GM23338 (cell line): ENCODE results near the gene SEC22A. TPM values are rescaled to one million over a fixed set of nuclear protein-coding genes. Genes with fewer than 3 reads are reported as not detected.

Experiments
- ATAC-seq: fragments of 200-7000 bp; cut with Tn5 transposase; 3 replicates; pipeline ENCODE4 v1.9.1; 2020
- DNase-seq: peaks from one replicate; pipeline ENCODE4 v3.0.0-alpha.2; 2015; ENCODE audit warnings: low spot score
- H2AFZ ChIP-seq: fragments of 200-600 bp; sonication (generic); 2 replicates; pipeline ENCODE4 v1.8.0; 2016; ENCODE audit warnings: antibody characterized with exemption, mild to moderate bottlenecking, moderate library complexity
- H3F3A ChIP-seq: fragments of 200-600 bp; sonication (generic); replicated peaks from 2 replicates; pipeline ENCODE4 v1.8.0; 2017; ENCODE audit warnings: antibody characterized with exemption, mixed run types, low read depth
- H3K27ac ChIP-seq: fragments of 200-600 bp; sonication (generic); 2 replicates; pipeline ENCODE4 v1.6.1; 2016; ENCODE audit warnings: low read depth
- H3K27me3 ChIP-seq: fragments of 200-600 bp; sonication (generic); 2 replicates; pipeline ENCODE4 v1.8.0; 2016; ENCODE audit warnings: mild to moderate bottlenecking, mixed run types, moderate library complexity; ENCODE audit not compliant: insufficient read depth
- H3K36me3 ChIP-seq: fragments of 200-600 bp; sonication (generic); 2 replicates; pipeline ENCODE4 v1.8.0; 2016; ENCODE audit warnings: mild to moderate bottlenecking; ENCODE audit not compliant: insufficient read depth
- H3K4me1 ChIP-seq: fragments of 200-600 bp; sonication (generic); 2 replicates; pipeline ENCODE4 v1.8.0; 2016; ENCODE audit warnings: mild to moderate bottlenecking, moderate library complexity; ENCODE audit not compliant: insufficient read depth
- H3K4me2 ChIP-seq: fragments of 200-600 bp; sonication (generic); 2 replicates; pipeline ENCODE4 v1.7.1; 2017; ENCODE audit warnings: mixed run types
- H3K4me3 ChIP-seq: fragments of 200-600 bp; sonication (generic); 2 replicates; pipeline ENCODE4 v1.6.1; 2016; ENCODE audit warnings: mixed run types
- H3K79me2 ChIP-seq: fragments of 200-600 bp; sonication (generic); replicated peaks from 2 replicates; pipeline ENCODE4 v1.8.0; 2017; ENCODE audit warnings: mild to moderate bottlenecking; ENCODE audit not compliant: insufficient read depth
- H3K9me2 ChIP-seq: fragments of 200-600 bp; sonication (generic); 2 replicates; pipeline ENCODE4 v1.8.0; 2017; ENCODE audit not compliant: insufficient read depth
- H4K20me1 ChIP-seq: fragments of 200-600 bp; sonication (generic); replicated peaks from 2 replicates; pipeline ENCODE4 v1.8.0; 2017; ENCODE audit warnings: mild to moderate bottlenecking; ENCODE audit not compliant: insufficient read depth
- H3K27ac Mint-ChIP-seq: 2 replicates; pipeline ENCODE4 v1.8.0; 2020; ENCODE audit warnings: inconsistent platforms, mild to moderate bottlenecking, moderate library complexity, mixed read lengths
- H3K27me3 Mint-ChIP-seq: 3 replicates; pipeline ENCODE4 v1.8.0; 2022; ENCODE audit warnings: low read depth, mild to moderate bottlenecking, moderate library complexity, mixed read lengths, inconsistent platforms; ENCODE audit not compliant: insufficient read depth, poor library complexity
- H3K36me3 Mint-ChIP-seq: 3 replicates; pipeline ENCODE4 v1.8.0; 2021; ENCODE audit warnings: low read depth, mild to moderate bottlenecking, inconsistent platforms, moderate library complexity, mixed read lengths
- H3K4me1 Mint-ChIP-seq: 3 replicates; pipeline ENCODE4 v1.8.0; 2020; ENCODE audit warnings: mild to moderate bottlenecking, inconsistent platforms, mixed read lengths
- H3K4me3 Mint-ChIP-seq: 3 replicates; pipeline ENCODE4 v1.8.0; 2021; ENCODE audit warnings: moderate library complexity, mild to moderate bottlenecking, inconsistent platforms, mixed read lengths
- H3K9me3 Mint-ChIP-seq: 3 replicates; pipeline ENCODE4 v1.8.0; 2020; ENCODE audit warnings: moderate library complexity, mild to moderate bottlenecking, inconsistent platforms, mixed read lengths
- CREB1 ChIP-seq: fragments of 250-450 bp; sonication (Bioruptor Pico); IDR thresholded peaks from 2 replicates; pipeline ENCODE4 v1.5.0; 2020; ENCODE audit warnings: low read depth, mild to moderate bottlenecking, moderate library complexity
- ETS1 ChIP-seq: IDR thresholded peaks from 2 replicates; pipeline ENCODE4 v1.6.1; 2016; ENCODE audit warnings: antibody characterized with exemption
- EZH2 ChIP-seq: fragments of 200-600 bp; sonication (generic); IDR thresholded peaks from one replicate; pipeline ENCODE4 v1.8.0; 2017; ENCODE audit warnings: antibody characterized with exemption, mild to moderate bottlenecking, low read depth; ENCODE audit not compliant: unreplicated experiment
- EZH2phosphoT487 ChIP-seq: fragments of 200-600 bp; sonication (generic); IDR thresholded peaks from one replicate; pipeline ENCODE4 v1.8.1; 2018; ENCODE audit warnings: antibody characterized with exemption; ENCODE audit not compliant: unreplicated experiment
- JUNB ChIP-seq: IDR thresholded peaks from one replicate; pipeline ENCODE4 v1.6.1; 2016; ENCODE audit warnings: antibody characterized with exemption; ENCODE audit not compliant: unreplicated experiment
- NANOG ChIP-seq: IDR thresholded peaks from 2 replicates; pipeline ENCODE4 v1.6.1; 2016; ENCODE audit warnings: antibody characterized with exemption, borderline replicate concordance
- STAT1 ChIP-seq: IDR thresholded peaks from one replicate; pipeline ENCODE4 v1.6.1; 2016; ENCODE audit warnings: antibody characterized with exemption; ENCODE audit not compliant: unreplicated experiment
- ZNF114 ChIP-seq: fragments of 250-450 bp; sonication (Bioruptor Pico); IDR thresholded peaks from 2 replicates; pipeline ENCODE4 v1.5.0; 2020; ENCODE audit warnings: mild to moderate bottlenecking, moderate library complexity
- ZNF331 ChIP-seq: fragments of 250-450 bp; sonication (Bioruptor Pico); IDR thresholded peaks from 2 replicates; pipeline ENCODE4 v1.5.0; 2020; ENCODE audit warnings: low read depth, mild to moderate bottlenecking, moderate library complexity
- polyA plus RNA-seq: library from polyadenylated mRNA; unstranded; fragments of >200 nt; fragmentation: Nextera tagmentation; extraction: Ambion mirVana; gene quantifications from 2 replicates; pipeline ENCODE4 v1.2.1, GENCODE V29; 2016
- total RNA-seq: library from RNA; depleted of rRNA; stranded (reverse); fragments of >200 nt; shearing (Covaris generic); gene quantifications from 2 replicates; pipeline ENCODE4 v1.2.3, GENCODE V29; 2014
- TF ChIP-seq, protein P1 (sequence below), 2 experiments: fragments of 200-600 bp in 1 of 2; sonication (generic) in 1 of 2; conservative IDR thresholded peaks; 2 replicates each; pipeline versions ENCODE4 v1.5.1 to v1.6.1; 2016 to 2017; ENCODE audit warnings: antibody characterized with exemption in 2 of 2, low read depth in 2 of 2, mild to moderate bottlenecking in 2 of 2, moderate library complexity in 1 of 2
- TF ChIP-seq, protein P2 (sequence below): fragments of 250-450 bp; sonication (Bioruptor Pico); IDR thresholded peaks from 2 replicates; pipeline ENCODE4 v1.5.0; 2020; ENCODE audit warnings: mild to moderate bottlenecking, moderate library complexity

The SEC22A gene
- total and polyA plus RNA-seq, 2 experiments from 2014 or later: 11.2 to 24.1 TPM

DNA sequence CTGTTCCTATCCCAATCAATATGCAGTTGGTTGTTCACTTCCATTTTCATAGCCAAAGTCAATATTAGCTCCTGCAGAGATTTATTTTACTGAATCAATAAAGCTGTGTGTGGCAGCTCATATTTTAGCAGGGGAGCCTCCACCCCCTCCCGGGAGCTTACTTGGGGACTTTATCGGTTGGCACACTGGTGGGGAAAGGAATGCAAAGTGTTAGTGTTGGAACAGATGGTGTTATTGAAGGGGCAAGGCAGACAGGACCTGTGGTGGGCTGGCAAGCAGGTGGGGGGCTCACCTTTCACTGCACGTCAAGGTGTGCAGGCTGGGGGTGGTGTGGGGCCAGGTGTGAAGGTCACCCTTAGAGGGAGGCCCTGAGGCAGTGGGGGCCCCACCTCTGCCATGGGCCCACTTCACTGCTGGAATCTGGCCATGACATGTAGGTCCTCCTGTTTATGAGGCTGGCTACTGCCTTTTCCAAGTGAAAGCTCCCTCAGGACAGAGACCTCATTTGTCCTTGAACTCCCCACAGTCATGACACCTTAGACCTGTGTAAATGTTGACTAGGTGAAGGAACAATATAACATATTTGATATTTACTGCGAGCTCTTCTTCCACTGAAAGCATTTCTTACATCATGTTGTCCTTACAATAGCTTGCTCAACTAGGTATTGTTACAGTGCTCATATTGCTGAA lies 44.0 kb upstream of the SEC22A start (continued):
- TF ChIP-seq, protein P1, sequence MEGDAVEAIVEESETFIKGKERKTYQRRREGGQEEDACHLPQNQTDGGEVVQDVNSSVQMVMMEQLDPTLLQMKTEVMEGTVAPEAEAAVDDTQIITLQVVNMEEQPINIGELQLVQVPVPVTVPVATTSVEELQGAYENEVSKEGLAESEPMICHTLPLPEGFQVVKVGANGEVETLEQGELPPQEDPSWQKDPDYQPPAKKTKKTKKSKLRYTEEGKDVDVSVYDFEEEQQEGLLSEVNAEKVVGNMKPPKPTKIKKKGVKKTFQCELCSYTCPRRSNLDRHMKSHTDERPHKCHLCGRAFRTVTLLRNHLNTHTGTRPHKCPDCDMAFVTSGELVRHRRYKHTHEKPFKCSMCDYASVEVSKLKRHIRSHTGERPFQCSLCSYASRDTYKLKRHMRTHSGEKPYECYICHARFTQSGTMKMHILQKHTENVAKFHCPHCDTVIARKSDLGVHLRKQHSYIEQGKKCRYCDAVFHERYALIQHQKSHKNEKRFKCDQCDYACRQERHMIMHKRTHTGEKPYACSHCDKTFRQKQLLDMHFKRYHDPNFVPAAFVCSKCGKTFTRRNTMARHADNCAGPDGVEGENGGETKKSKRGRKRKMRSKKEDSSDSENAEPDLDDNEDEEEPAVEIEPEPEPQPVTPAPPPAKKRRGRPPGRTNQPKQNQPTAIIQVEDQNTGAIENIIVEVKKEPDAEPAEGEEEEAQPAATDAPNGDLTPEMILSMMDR (conservative IDR thresholded peaks at IDR 0.05; ENCODE audit: low read depth in 2 of 2): no peak
- TF ChIP-seq CREB1 (CRISPR knock-in tag): no peak
- no peak for TF ChIP-seq EZH2
- TF ChIP-seq STAT1: no peak
- TF ChIP-seq, protein P2, sequence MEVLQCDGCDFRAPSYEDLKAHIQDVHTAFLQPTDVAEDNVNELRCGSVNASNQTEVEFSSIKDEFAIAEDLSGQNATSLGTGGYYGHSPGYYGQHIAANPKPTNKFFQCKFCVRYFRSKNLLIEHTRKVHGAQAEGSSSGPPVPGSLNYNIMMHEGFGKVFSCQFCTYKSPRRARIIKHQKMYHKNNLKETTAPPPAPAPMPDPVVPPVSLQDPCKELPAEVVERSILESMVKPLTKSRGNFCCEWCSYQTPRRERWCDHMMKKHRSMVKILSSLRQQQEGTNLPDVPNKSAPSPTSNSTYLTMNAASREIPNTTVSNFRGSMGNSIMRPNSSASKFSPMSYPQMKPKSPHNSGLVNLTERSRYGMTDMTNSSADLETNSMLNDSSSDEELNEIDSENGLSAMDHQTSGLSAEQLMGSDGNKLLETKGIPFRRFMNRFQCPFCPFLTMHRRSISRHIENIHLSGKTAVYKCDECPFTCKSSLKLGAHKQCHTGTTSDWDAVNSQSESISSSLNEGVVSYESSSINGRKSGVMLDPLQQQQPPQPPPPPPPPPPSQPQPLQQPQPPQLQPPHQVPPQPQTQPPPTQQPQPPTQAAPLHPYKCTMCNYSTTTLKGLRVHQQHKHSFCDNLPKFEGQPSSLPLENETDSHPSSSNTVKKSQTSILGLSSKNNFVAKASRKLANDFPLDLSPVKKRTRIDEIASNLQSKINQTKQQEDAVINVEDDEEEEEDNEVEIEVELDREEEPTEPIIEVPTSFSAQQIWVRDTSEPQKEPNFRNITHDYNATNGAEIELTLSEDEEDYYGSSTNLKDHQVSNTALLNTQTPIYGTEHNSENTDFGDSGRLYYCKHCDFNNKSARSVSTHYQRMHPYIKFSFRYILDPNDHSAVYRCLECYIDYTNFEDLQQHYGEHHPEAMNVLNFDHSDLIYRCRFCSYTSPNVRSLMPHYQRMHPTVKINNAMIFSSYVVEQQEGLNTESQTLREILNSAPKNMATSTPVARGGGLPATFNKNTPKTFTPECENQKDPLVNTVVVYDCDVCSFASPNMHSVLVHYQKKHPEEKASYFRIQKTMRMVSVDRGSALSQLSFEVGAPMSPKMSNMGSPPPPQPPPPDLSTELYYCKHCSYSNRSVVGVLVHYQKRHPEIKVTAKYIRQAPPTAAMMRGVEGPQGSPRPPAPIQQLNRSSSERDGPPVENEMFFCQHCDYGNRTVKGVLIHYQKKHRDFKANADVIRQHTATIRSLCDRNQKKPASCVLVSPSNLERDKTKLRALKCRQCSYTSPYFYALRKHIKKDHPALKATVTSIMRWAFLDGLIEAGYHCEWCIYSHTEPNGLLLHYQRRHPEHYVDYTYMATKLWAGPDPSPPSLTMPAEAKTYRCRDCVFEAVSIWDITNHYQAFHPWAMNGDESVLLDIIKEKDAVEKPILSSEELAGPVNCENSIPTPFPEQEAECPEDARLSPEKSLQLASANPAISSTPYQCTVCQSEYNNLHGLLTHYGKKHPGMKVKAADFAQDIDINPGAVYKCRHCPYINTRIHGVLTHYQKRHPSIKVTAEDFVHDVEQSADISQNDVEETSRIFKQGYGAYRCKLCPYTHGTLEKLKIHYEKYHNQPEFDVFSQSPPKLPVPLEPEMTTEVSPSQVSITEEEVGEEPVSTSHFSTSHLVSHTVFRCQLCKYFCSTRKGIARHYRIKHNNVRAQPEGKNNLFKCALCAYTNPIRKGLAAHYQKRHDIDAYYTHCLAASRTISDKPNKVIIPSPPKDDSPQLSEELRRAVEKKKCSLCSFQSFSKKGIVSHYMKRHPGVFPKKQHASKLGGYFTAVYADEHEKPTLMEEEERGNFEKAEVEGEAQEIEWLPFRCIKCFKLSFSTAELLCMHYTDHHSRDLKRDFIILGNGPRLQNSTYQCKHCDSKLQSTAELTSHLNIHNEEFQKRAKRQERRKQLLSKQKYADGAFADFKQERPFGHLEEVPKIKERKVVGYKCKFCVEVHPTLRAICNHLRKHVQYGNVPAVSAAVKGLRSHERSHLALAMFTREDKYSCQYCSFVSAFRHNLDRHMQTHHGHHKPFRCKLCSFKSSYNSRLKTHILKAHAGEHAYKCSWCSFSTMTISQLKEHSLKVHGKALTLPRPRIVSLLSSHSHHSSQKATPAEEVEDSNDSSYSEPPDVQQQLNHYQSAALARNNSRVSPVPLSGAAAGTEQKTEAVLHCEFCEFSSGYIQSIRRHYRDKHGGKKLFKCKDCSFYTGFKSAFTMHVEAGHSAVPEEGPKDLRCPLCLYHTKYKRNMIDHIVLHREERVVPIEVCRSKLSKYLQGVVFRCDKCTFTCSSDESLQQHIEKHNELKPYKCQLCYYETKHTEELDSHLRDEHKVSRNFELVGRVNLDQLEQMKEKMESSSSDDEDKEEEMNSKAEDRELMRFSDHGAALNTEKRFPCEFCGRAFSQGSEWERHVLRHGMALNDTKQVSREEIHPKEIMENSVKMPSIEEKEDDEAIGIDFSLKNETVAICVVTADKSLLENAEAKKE (CRISPR knock-in tag): no peak
- TF ChIP-seq ZNF331 (CRISPR knock-in tag): no peak

DNA sequence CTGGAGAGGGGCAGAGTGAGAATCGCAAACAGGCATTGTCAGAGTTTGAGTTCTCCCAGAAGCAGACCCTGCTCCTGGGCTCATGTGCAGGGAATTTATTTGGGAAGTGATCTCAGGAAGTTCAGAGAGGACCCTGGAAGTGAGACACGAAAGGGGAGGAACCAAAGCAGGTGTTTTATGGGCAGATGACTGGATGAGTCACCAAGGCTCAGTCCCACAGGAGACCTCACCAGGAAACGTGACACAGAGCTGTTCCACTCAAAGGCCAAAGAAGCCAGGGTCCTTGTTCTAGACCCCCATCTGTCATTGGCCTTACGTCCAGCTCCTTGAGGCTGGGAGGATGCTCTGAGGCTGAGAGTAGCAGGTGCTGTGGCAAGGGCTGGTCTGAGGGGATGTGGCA lies 43.4 kb upstream of the SEC22A start:
- Histone ChIP-seq H3K4me3 (no peak overlapping the region), H3F3A (no peaks in the 10 kb centered on the region), H3K27me3 (no peaks in the 10 kb centered on the region), H3K4me1 (no peaks in the 10 kb centered on the region), H3K27ac (no peak overlapping the region), H3K4me2 (no peak overlapping the region), H2AFZ (no peak overlapping the region), H3K9me2 (no peaks in the 10 kb centered on the region), H3K79me2 (no peaks in the 10 kb centered on the region), H3K36me3 (peaks cover 4% of the 10 kb centered on the region), H4K20me1 (no peaks in the 10 kb centered on the region)
- no peaks in the 10 kb centered on the region; the same call in 2 of the 3 replicates for H3K9me3 Mint-ChIP-seq
- no peaks in the 10 kb centered on the region; the same call in 2 of the 3 replicates for H3K4me1 Mint-ChIP-seq
- ATAC-seq: no peak
- peaks cover 7% of the 10 kb centered on the region for H3K27me3 Mint-ChIP-seq
- peaks cover 20% of the 10 kb centered on the region for H3K36me3 Mint-ChIP-seq
- H3K27ac Mint-ChIP-seq: no peak overlapping the region
- no peak overlapping the region for H3K4me3 Mint-ChIP-seq
- no peak for DNase-seq
- no peak for TF ChIP-seq STAT1
- no peak for TF ChIP-seq NANOG
- TF ChIP-seq ZNF114 (CRISPR knock-in tag): no peak
- TF ChIP-seq JUNB: no peak
- TF ChIP-seq EZH2phosphoT487: no peak
- TF ChIP-seq ETS1: no peak
